HG03135 (cell line): ENCODE data around the gene SLC17A7.

Experiments
- ATAC-seq: cut with Tn5 transposase; IDR thresholded peaks from one replicate; pipeline ENCODE4 v1.9.1; 2021; ENCODE audit warnings: mild to moderate bottlenecking, moderate library complexity; ENCODE audit not compliant: unreplicated experiment

The SLC17A7 gene

GRCh38 chr19:49383599-49383998 lies 57.7 kb downstream of the SLC17A7 start:
- no peak for ATAC-seq

GRCh38 chr19:49382639-49383038 lies 58.7 kb downstream of the SLC17A7 start:
- ATAC-seq = no peak

- no peak for ATAC-seq
Measured at GRCh38 chr19:49380391-49380790, 60.9 kb downstream of the SLC17A7 start.
